Activated naive CD4-positive, alpha-beta T cell treated with anti-CD3 and anti-CD28 coated beads, Interleukin-2, amount 50 U/mL, for 24 hours (primary cell): ENCODE data around the gene HDAC4.

Source experiments
- H3K27ac Mint-ChIP-seq: one replicate; pipeline ENCODE4 v1.8.0; 2021; ENCODE audit warnings: mild to moderate bottlenecking, mixed read lengths
- H3K27me3 Mint-ChIP-seq: one replicate; pipeline ENCODE4 v1.8.0; 2021; ENCODE audit warnings: mixed read lengths
- H3K36me3 Mint-ChIP-seq: one replicate; pipeline ENCODE4 v1.8.0; 2021; ENCODE audit warnings: mixed read lengths
- H3K4me1 Mint-ChIP-seq: one replicate; pipeline ENCODE4 v1.8.0; 2021; ENCODE audit warnings: mixed read lengths
- H3K4me3 Mint-ChIP-seq: one replicate; pipeline ENCODE4 v1.8.0; 2021; ENCODE audit warnings: mild to moderate bottlenecking, mixed read lengths
- H3K9me3 Mint-ChIP-seq: one replicate; pipeline ENCODE4 v1.8.0; 2021; ENCODE audit warnings: mixed read lengths

Gene HDAC4

GRCh38 chr2:239068411-239068810 lies 332.4 kb downstream of the HDAC4 start:
- peaks cover 6% of the 10 kb centered on the region for H3K36me3 Mint-ChIP-seq
- H3K27me3 Mint-ChIP-seq = no peaks in the 10 kb centered on the region
- no peaks in the 10 kb centered on the region for H3K9me3 Mint-ChIP-seq
- H3K4me1 Mint-ChIP-seq = no peaks in the 10 kb centered on the region
- no peak overlapping the region for H3K4me3 Mint-ChIP-seq
- H3K27ac Mint-ChIP-seq = no peak overlapping the region

GRCh38 chr2:239067196-239067865 lies 333.5 kb downstream of the HDAC4 start:
- Mint-ChIP-seq H3K36me3 (peaks cover 6% of the 10 kb centered on the region), H3K27ac (no peak overlapping the region), H3K27me3 (no peaks in the 10 kb centered on the region), H3K9me3 (no peaks in the 10 kb centered on the region), H3K4me3 (no peak overlapping the region), H3K4me1 (no peaks in the 10 kb centered on the region)

GRCh38 chr2:239066597-239066996 lies 334.2 kb downstream of the HDAC4 start:
- Mint-ChIP-seq H3K9me3 (no peaks in the 10 kb centered on the region), H3K36me3 (peaks cover 3% of the 10 kb centered on the region), H3K27ac (no peak overlapping the region), H3K27me3 (no peaks in the 10 kb centered on the region), H3K4me1 (no peaks in the 10 kb centered on the region), H3K4me3 (no peak overlapping the region)

- peaks cover 8% of the 10 kb centered on the region for H3K36me3 Mint-ChIP-seq
- no peak overlapping the region for H3K27ac Mint-ChIP-seq
- H3K27me3 Mint-ChIP-seq = no peaks in the 10 kb centered on the region
- no peaks in the 10 kb centered on the region for H3K9me3 Mint-ChIP-seq
- H3K4me3 Mint-ChIP-seq = no peak overlapping the region
- no peaks in the 10 kb centered on the region for H3K4me1 Mint-ChIP-seq
Observed at GRCh38 chr2:239065962-239066361, 334.9 kb downstream of the HDAC4 start.

GRCh38 chr2:239065537-239065936 lies 335.3 kb downstream of the HDAC4 start:
- no peaks in the 10 kb centered on the region for H3K4me1 Mint-ChIP-seq
- no peak overlapping the region for H3K4me3 Mint-ChIP-seq
- peaks cover 11% of the 10 kb centered on the region for H3K36me3 Mint-ChIP-seq
- H3K9me3 Mint-ChIP-seq = no peaks in the 10 kb centered on the region
- H3K27ac Mint-ChIP-seq = no peak overlapping the region
- no peaks in the 10 kb centered on the region for H3K27me3 Mint-ChIP-seq

GRCh38 chr2:239064891-239065290 lies 335.9 kb downstream of the HDAC4 start:
- Mint-ChIP-seq H3K27ac (no peak overlapping the region), H3K27me3 (no peaks in the 10 kb centered on the region), H3K4me3 (no peak overlapping the region), H3K9me3 (no peaks in the 10 kb centered on the region), H3K36me3 (peaks cover 13% of the 10 kb centered on the region), H3K4me1 (no peaks in the 10 kb centered on the region)

GRCh38 chr2:239064253-239064652 lies 336.6 kb downstream of the HDAC4 start:
- Mint-ChIP-seq H3K27me3 (no peaks in the 10 kb centered on the region), H3K4me3 (no peak overlapping the region), H3K36me3 (peaks cover 13% of the 10 kb centered on the region), H3K4me1 (no peaks in the 10 kb centered on the region), H3K27ac (no peak overlapping the region), H3K9me3 (no peaks in the 10 kb centered on the region)

- Mint-ChIP-seq H3K27ac (no peak overlapping the region), H3K36me3 (peaks cover 13% of the 10 kb centered on the region), H3K4me1 (no peaks in the 10 kb centered on the region), H3K27me3 (no peaks in the 10 kb centered on the region), H3K4me3 (no peak overlapping the region), H3K9me3 (no peaks in the 10 kb centered on the region)
Observed at GRCh38 chr2:239062743-239063142, 338.1 kb downstream of the HDAC4 start.

- Mint-ChIP-seq H3K4me1 (no peaks in the 10 kb centered on the region), H3K9me3 (no peaks in the 10 kb centered on the region), H3K27ac (no peak overlapping the region), H3K36me3 (peaks cover 13% of the 10 kb centered on the region), H3K4me3 (no peak overlapping the region), H3K27me3 (no peaks in the 10 kb centered on the region)
Observed at GRCh38 chr2:239061824-239062570, 338.8 kb downstream of the HDAC4 start.

GRCh38 chr2:239061121-239061666 lies 339.6 kb downstream of the HDAC4 start:
- H3K9me3 Mint-ChIP-seq = no peaks in the 10 kb centered on the region
- H3K4me3 Mint-ChIP-seq = no peak overlapping the region
- peaks cover 13% of the 10 kb centered on the region for H3K36me3 Mint-ChIP-seq
- no peak overlapping the region for H3K27ac Mint-ChIP-seq
- H3K4me1 Mint-ChIP-seq = no peaks in the 10 kb centered on the region
- no peaks in the 10 kb centered on the region for H3K27me3 Mint-ChIP-seq

- Mint-ChIP-seq H3K9me3 (no peaks in the 10 kb centered on the region), H3K36me3 (peaks cover 11% of the 10 kb centered on the region), H3K27ac (no peak overlapping the region), H3K4me3 (no peak overlapping the region), H3K27me3 (no peaks in the 10 kb centered on the region), H3K4me1 (no peaks in the 10 kb centered on the region)
Observed at GRCh38 chr2:239060676-239061075, 340.1 kb downstream of the HDAC4 start.

GRCh38 chr2:239059854-239060253 lies 341.0 kb downstream of the HDAC4 start:
- no peak overlapping the region for H3K27ac Mint-ChIP-seq
- H3K36me3 Mint-ChIP-seq = peaks cover 12% of the 10 kb centered on the region
- H3K9me3 Mint-ChIP-seq = no peaks in the 10 kb centered on the region
- no peak overlapping the region for H3K4me3 Mint-ChIP-seq
- H3K27me3 Mint-ChIP-seq = no peaks in the 10 kb centered on the region
- no peaks in the 10 kb centered on the region for H3K4me1 Mint-ChIP-seq

- H3K4me3 Mint-ChIP-seq = no peak overlapping the region
- H3K27me3 Mint-ChIP-seq = no peaks in the 10 kb centered on the region
- no peaks in the 10 kb centered on the region for H3K9me3 Mint-ChIP-seq
- peaks cover 12% of the 10 kb centered on the region for H3K36me3 Mint-ChIP-seq
- no peak overlapping the region for H3K27ac Mint-ChIP-seq
- no peaks in the 10 kb centered on the region for H3K4me1 Mint-ChIP-seq
Observed at GRCh38 chr2:239058766-239059165, 342.1 kb downstream of the HDAC4 start.

- Mint-ChIP-seq H3K9me3 (no peaks in the 10 kb centered on the region), H3K27me3 (no peaks in the 10 kb centered on the region), H3K4me3 (no peak overlapping the region), H3K27ac (no peak overlapping the region), H3K36me3 (peaks cover 19% of the 10 kb centered on the region), H3K4me1 (no peaks in the 10 kb centered on the region)
Observed at GRCh38 chr2:239057533-239057932, 343.3 kb downstream of the HDAC4 start.

- Mint-ChIP-seq H3K4me3 (no peak overlapping the region), H3K9me3 (no peaks in the 10 kb centered on the region), H3K27me3 (no peaks in the 10 kb centered on the region), H3K27ac (no peak overlapping the region), H3K36me3 (peaks cover 19% of the 10 kb centered on the region), H3K4me1 (no peaks in the 10 kb centered on the region)
Observed at GRCh38 chr2:239056611-239057010, 344.2 kb downstream of the HDAC4 start.

- H3K4me3 Mint-ChIP-seq = no peak overlapping the region
Observed at GRCh38 chr2:239055756-239056493, 344.9 kb downstream of the HDAC4 start.

More at GRCh38 chr2:239055756-239056493, 344.9 kb downstream of the HDAC4 start:
- Mint-ChIP-seq H3K27me3 (no peaks in the 10 kb centered on the region), H3K4me1 (no peaks in the 10 kb centered on the region), H3K27ac (no peak overlapping the region), H3K36me3 (peaks cover 19% of the 10 kb centered on the region), H3K9me3 (no peaks in the 10 kb centered on the region)
